Measurements from ENCODE around the gene IFNL2. TPM values are rescaled to one million over a fixed set of nuclear protein-coding genes. Genes with fewer than 3 reads are reported as not detected.

IFNL2 gene
- total and polyA plus RNA-seq, 12 donors: not detected

DNA sequence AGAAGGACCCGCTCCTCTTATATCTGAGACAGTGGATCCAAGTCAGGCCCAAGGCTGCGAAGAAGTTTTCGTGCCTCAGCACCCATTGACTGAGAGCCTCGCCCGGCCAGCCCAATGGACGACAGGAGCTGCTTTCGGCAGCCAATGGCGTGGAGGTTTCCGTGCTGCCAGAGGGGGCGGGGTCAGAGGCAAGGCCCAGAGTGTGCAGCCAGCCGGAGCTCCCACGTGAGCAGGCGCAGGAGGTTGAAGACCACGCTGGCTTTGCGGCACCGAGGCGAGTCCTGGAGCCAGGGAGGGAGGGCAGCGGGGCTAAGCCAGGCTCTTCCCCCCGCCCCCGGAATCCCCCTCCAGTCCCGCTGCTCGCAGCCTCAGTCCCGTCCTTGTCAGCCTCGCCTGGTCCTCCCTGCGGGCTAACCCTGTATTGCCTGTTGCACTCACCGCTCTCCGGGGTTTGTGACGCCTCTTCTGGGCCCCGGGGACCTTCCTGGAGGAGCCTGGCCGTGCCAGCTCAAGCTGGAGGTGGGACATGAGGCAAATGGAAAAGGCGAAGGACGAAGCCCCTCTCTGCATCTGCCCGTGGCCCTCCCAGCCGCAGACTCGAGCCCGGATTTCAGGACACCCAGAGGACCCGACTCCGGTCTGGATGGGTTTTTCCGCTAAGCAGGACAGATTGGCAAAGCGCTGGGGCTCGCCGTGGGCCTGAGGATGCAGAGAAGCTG is 21.1 kb upstream of the IFNL2 start:
- Histone ChIP-seq H3K27me3 (peaks cover 28% of the 10 kb centered on the region), H3K36me3 (replicated peaks in 1 of 2) (no peaks in the 10 kb centered on the region), H3K9me3 (replicated peaks in 1 of 3) (no peaks in the 10 kb centered on the region), H3K4me3 (no peak overlapping the region), H3K27ac (no peak overlapping the region), H3K4me1 (replicated peaks in 1 of 2) (no peaks in the 10 kb centered on the region)
- intact Hi-C loops (cut with DNase I): no loop called here
- TF ChIP-seq, protein P1, sequence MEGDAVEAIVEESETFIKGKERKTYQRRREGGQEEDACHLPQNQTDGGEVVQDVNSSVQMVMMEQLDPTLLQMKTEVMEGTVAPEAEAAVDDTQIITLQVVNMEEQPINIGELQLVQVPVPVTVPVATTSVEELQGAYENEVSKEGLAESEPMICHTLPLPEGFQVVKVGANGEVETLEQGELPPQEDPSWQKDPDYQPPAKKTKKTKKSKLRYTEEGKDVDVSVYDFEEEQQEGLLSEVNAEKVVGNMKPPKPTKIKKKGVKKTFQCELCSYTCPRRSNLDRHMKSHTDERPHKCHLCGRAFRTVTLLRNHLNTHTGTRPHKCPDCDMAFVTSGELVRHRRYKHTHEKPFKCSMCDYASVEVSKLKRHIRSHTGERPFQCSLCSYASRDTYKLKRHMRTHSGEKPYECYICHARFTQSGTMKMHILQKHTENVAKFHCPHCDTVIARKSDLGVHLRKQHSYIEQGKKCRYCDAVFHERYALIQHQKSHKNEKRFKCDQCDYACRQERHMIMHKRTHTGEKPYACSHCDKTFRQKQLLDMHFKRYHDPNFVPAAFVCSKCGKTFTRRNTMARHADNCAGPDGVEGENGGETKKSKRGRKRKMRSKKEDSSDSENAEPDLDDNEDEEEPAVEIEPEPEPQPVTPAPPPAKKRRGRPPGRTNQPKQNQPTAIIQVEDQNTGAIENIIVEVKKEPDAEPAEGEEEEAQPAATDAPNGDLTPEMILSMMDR (IDR thresholded peaks at IDR 0.05): no peak
- no peak for TF ChIP-seq POLR2A (IDR thresholded peaks at IDR 0.05)
- 37 to 47% (median 41%) methylated on average over 14 to 42 of the region's 42 CpGs for WGBS, 4 donors
- peak in 4 of 7 donors; percentile 8 to 60 (median 22) for DNase-seq

DNA sequence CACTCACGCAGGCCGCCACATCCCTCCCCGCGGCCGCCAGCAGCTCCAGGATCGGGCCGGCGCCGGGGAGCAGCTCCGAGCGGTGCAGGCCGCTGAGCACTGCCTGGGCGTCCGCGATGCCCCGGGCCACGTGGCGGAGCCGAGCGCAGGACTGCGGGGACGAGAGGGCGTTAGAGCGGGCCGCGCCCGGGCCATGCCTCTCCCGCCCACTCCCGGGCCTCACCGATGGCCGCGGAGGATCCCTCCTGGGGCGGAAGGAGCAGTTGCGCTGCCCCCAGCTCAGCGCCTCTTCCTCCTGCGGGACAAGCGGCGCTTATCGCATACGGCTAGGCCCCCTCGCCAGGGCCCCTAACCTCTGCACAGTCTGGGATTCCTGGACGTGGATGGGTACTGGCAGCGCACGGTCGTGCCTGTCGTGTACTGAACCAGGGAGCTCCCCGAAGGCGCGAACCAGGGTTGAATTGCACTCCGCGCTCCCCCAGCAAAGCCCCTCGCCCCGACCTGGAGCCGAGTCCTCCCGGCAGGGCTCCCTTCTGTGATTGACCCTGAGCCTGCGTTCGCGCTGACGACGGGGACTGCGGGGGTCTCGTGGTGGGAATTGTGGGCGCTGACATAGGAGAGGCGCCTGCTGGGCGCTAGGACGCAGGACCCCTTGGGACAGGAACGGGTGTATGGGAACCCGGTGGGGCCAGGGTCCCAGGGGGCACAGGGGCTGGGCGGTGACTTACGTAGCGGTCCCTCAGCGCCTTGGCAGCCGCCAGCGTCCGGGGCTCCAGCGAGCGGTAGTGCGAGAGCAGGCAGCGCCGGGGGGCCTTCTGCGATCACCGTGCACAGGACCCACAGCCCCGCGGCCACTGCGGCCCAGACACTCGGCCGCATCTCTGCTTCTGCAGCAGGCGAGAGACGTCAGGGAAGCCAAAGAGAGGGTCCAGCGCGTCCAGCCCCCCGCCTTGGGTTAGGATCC is 20.2 kb upstream of the IFNL2 start:
- intact Hi-C loops (cut with DNase I): no loop called here
- Histone ChIP-seq H3K4me1 (replicated peaks in 1 of 2) (no peaks in the 10 kb centered on the region), H3K36me3 (replicated peaks in 1 of 2) (no peaks in the 10 kb centered on the region), H3K27me3 (peaks cover 28% of the 10 kb centered on the region), H3K4me3 (no peak overlapping the region), H3K9me3 (replicated peaks in 1 of 3) (no peaks in the 10 kb centered on the region), H3K27ac (no peak overlapping the region)
- TF ChIP-seq, protein P1 (IDR thresholded peaks at IDR 0.05): no peak
- no peak for TF ChIP-seq POLR2A (IDR thresholded peaks at IDR 0.05)
- WGBS, 4 donors: 0 to 54% (median 27%) methylated on average over 8 to 92 of the region's 92 CpGs
- DNase-seq: no peak

DNA sequence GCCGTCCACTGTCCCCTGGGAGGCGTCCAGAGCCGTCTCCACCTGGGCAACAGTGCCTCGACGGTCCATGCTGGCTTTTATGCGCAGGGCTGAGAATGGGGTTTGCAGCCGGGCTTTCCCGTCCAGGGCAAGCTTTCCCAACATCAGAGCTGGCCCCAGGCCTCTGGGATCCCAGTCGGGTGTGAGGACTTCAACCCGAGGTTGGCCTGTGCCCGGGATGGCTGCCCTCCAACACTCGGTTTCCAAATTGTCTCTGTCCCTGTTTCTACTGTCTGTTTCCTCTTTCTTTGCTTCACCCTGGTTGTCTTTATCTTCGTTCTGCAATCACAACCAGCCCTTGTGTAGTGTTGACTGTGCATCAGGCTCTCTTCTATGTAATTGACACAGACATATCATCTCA is 19.4 kb upstream of the IFNL2 start, which contains the start of gene IFNL4:
Gene IFNL4 (minus strand): TSS at position 51 of the 400 bp plus-strand sequence.
- DNase-seq: no peak
- intact Hi-C loops (cut with DNase I): no loop called here

More for the DNA sequence above, 19.4 kb upstream of the IFNL2 start, which contains the start of gene IFNL4:
- Histone ChIP-seq H3K9me3 (replicated peaks in 1 of 3) (no peaks in the 10 kb centered on the region), H3K36me3 (replicated peaks in 1 of 2) (no peaks in the 10 kb centered on the region), H3K4me3 (no peak within 1 kb of the TSS), H3K4me1 (replicated peaks in 1 of 2) (no peaks in the 10 kb centered on the region), H3K27ac (no peak within 1 kb of the TSS), H3K27me3 (peaks cover 28% of the 10 kb centered on the region)
- TF ChIP-seq, protein P1 (IDR thresholded peaks at IDR 0.05): no peak
- no peak for TF ChIP-seq POLR2A (IDR thresholded peaks at IDR 0.05)
- WGBS, 4 donors: 70 to 74% (median 72%) methylated on average over 13 of the region's 13 CpGs
